ENCODE measurements around the gene EHD2.
"Not testable (repeated sequence)": the region's sequence is repeated elsewhere in the genome, so short reads cannot be mapped to it uniquely, and the experiment has no call there.

The EHD2 gene

GRCh38 chr19:47716270-47716937, 3.2 kb downstream of the EHD2 start:
- no peak for DNase-seq

- DNase-seq: not testable (repeated sequence)
Observed at GRCh38 chr19:47718415-47719046, 5.3 kb downstream of the EHD2 start.

- DNase-seq: no peak
Observed at GRCh38 chr19:47719047-47719859, 6.0 kb downstream of the EHD2 start.

DNA sequence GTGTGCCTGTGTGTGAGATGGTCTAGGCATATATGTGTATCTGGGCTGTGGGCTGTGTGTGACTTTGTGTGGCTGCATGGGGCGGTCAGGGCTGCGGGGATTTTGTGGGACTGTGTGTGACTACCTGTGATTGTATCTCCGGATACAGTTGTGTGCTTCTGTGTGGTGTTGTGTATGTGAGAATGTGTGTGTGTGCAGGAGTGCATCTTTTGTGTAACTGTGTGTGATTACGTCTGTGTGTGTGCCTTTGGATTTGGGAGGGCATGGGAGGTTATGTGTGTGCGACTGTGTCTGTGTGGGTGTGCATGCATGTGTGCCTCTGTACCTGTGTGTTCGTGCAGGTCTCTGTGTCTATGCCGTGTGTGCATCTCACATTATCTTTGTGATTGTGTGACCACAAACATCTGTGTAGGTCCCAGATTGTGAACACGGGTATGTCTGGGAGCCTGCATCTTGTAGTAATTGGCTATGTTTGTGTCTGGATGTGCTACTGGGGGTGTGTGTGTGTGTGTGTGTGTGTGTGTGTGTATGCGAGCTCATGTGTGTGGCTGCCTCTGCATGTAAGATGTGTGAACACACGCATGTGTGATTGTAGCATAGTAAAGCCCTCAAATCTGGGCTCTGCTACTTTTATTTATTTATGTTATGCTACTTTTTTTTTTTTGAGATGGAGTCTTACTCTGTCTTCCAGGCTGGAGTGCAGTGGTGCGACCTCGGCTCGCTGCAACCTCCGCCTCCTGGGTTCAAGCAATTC, 7.6 kb downstream of the EHD2 start:
- DNase-seq: no peak

DNA sequence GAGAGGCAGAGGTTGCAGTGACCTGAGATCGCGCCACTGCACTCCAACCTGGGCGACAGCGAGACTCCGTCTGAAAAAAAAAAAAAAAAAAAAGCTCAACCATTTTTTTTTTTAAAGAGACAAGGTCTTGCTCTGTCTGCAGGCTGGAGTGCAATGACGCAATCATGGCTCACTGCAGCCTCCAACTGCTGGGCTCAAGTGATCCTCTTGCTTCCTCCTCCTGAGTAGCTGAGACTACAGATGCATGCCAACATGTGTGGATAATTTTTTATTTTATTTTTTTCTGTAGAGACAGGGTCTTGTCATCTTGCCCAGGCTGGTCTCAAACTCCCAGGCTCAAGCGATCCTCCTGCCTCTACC, 10.3 kb downstream of the EHD2 start:
- DNase-seq: peak; percentile 79

- no peak for DNase-seq
Observed at GRCh38 chr19:47725759-47726401, 12.7 kb downstream of the EHD2 start.

- peak; percentile 29 for DNase-seq
Observed at GRCh38 chr19:47726467-47726866, 13.2 kb downstream of the EHD2 start.

DNA sequence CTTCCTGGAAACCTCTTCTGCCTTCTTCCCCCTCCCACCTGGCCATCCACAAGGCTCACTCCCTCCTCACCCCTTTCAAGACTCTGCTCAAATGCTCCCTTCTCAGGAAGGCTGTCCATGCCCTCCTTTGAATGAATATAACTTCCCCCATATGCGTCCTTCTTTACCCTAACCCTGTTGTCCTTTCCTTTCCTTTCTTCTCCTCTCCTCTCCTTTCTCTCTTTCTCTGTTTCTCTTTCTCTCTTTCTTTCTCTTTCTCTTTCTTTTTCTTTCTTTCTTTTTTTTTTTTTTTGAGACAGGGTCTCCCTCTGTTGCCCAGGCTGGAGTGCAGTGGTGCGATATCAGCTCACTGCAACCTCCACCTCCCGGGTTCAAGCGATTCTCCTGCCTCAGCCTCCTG, 15.1 kb downstream of the EHD2 start:
- DNase-seq: not testable (repeated sequence)

- no peak for DNase-seq
Observed at GRCh38 chr19:47729468-47729798, 16.2 kb downstream of the EHD2 start.

DNA sequence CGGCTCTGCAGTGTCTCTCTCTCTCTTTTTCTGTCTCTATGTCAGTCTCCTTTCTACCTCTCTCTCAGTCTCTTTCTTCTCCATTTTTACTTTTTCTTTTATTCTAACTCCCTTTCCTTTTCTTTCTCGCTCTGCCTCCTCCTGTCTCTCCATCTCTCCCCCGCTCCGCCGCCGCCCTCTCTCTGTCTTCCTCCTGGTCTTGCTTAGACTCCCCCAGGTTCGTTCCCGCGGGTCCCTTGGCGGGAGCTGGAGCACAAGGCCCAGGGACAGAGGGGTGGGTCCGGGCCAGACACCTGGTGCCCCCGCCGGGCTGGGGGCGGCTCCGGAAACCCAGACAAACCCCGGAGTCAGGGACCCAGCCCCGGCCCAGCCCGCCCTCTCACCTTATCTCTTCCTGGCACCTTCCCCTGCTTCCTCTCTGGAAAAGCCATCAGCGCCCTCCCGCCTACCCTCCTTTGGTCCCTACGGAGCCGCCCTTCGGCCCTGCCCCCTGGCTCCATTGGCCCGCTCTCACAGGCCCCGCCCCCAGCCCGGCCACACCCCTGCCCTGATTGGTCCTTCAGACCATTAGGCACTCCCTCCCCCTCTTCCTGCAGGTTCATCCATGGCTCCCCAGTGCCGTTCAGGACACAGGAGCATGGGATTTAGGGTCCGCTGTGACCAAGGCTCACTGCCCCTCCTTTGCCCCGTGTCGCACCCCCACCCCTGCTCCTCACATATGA, 16.7 kb downstream of the EHD2 start:
- peak; percentile 34 for DNase-seq

GRCh38 chr19:47730521-47730889, 17.3 kb downstream of the EHD2 start:
- no peak for DNase-seq

DNA sequence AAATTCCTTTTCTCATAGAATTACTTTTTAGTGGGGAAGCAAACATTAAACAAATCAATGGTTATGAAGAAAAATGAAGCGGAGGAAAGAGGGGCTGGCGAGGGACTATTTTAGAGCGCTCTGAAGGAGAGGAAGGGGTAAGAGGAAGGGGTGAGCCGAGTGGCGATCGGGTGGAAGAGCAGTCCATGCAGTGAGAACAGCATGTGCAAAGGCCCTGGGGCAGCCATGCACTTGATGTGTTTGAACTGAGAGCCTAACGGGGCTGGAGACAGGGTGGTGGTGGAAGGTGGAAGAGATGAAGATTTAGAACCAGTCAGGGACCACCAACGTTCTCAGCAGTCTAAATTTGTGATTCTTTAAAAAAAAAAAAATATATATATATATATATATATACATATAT, 17.7 kb downstream of the EHD2 start:
- no peak for DNase-seq

DNA sequence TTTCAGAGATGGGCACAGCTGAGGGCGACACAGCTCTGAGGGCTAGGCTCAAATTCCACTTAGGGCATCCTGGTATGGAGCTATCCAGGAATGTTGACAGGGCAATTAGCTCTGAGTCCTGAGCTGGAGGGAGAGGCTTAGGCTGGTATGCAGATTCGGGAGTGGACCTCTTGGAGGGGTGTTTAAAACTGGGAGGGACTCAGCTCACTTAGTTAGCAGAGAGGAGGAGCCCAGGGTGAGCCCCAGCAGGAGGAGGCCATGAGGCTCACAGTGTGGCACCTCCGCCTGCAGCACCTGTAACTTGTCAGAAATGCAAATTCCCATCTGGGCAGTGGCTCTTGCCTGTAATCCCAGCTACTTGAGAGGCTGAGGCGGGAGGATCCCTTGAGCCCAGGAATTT, 21.9 kb downstream of the EHD2 start:
- no peak for DNase-seq

- no peak for DNase-seq
Observed at GRCh38 chr19:47740866-47741519, 27.8 kb downstream of the EHD2 start.

DNA sequence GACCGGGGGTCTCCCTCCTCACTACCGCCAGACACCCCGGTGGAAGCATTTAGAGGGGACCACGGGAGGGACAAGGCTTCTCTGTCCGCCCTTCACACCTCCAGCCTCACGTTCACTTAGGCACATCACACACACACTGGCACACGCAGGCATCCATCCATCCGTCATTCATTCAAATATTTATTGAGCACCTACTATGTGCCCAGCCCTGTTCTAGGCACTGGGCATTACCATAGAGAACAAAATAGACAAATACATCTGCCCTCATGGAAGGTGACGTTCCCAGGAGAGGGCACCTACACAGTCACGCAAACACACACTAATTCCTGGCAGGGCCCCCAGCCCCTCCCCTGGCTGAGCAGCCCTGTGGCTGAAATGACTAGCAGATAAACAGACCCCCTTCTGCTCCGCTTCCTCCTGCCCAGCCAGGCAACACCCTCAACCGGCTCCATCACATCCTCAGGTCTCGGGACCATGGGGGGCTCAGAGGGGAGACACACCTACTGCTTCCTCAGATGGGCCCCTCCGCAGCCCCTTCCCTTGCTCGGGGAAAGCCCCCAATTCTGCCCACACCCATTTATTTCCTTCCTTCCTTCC, 28.4 kb downstream of the EHD2 start:
- DNase-seq: no peak

DNA sequence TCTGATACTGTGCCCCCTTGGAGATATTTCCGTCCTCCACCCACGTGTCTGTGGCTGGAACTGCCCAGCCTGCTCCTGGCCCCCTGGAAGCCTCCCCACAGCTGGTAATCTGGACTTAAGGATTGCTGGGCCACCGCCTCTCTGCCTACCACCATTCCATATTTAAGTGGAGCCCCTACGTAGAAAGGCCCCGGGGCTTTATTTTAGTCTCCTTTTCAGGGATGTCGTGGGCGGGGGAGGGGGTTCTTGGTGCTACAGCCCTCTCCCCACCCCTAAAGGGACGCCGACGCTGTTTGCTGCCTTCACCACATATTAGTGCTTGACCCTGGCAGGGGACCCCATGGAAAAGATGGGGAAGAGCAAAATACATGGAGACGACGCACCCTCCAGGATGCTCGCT, 29.4 kb downstream of the EHD2 start:
- DNase-seq: no peak

GRCh38 chr19:47745010-47745901, 32.0 kb downstream of the EHD2 start, which contains the start of gene NOP53:
Gene NOP53, plus strand, starts transcription at chr19:47745546. Its CDS starts 14 bp downstream, at chr19:47745560.
- DNase-seq: peak; percentile 98

- DNase-seq: not testable (repeated sequence)
Observed at GRCh38 chr19:47746129-47746528, 32.9 kb downstream of the EHD2 start.

DNA sequence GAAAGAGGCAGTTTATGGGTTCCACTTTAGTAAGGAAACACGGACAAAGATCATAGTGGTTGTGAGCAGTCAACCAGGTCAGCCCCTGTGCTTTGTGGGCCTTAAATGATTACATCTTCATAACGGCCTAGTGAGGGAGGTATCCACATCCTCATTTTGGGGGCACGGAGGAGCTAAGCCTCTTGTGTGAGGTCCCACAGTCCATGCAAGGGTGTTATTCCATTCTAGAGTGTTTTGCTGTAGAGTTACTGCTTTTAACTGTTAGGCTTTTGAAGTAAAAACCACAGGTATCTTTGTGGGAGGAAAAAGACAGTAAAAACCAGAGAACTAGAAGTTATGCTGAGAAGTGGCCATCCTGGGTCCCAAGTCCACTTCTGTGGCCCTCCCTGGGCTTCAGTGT, 36.1 kb downstream of the EHD2 start:
- no peak for DNase-seq

GRCh38 chr19:47750752-47751151, 37.5 kb downstream of the EHD2 start:
- DNase-seq: no peak

Measured in suppressor macrophage treated with lipopolysaccharide for 4 hours (primary cell).